SK-N-SH treated with all-trans-retinoic acid at 6 μM for 48 hours (cell line): Measurements from ENCODE around the gene CACNA2D2.

Source experiments
- PATZ1 ChIP-seq: fragments of 250-450 bp; sonication (Bioruptor Pico); IDR thresholded peaks from 2 replicates; pipeline ENCODE4 v1.8.0; 2020; ENCODE audit warnings: mild to moderate bottlenecking, moderate library complexity, borderline replicate concordance
- ZFP3 ChIP-seq: fragments of 250-450 bp; sonication (Bioruptor Pico); IDR thresholded peaks from 2 replicates; pipeline ENCODE4 v1.5.0; 2020; ENCODE audit warnings: mild to moderate bottlenecking, moderate library complexity

GRCh38 chr3:50445919-50446318, 57.5 kb downstream of the CACNA2D2 start:
- no peak for TF ChIP-seq ZFP3 (CRISPR knock-in tag)
- TF ChIP-seq PATZ1 (CRISPR knock-in tag): no peak
